ENCODE data around the gene IGFBP3. TPM values are rescaled to one million over a fixed set of nuclear protein-coding genes. Genes with fewer than 3 reads are reported as not detected.

Gene IGFBP3
- polyA plus RNA-seq, 1 donor from 2014 or later = 1.6 TPM

- TF ChIP-seq, protein P1, sequence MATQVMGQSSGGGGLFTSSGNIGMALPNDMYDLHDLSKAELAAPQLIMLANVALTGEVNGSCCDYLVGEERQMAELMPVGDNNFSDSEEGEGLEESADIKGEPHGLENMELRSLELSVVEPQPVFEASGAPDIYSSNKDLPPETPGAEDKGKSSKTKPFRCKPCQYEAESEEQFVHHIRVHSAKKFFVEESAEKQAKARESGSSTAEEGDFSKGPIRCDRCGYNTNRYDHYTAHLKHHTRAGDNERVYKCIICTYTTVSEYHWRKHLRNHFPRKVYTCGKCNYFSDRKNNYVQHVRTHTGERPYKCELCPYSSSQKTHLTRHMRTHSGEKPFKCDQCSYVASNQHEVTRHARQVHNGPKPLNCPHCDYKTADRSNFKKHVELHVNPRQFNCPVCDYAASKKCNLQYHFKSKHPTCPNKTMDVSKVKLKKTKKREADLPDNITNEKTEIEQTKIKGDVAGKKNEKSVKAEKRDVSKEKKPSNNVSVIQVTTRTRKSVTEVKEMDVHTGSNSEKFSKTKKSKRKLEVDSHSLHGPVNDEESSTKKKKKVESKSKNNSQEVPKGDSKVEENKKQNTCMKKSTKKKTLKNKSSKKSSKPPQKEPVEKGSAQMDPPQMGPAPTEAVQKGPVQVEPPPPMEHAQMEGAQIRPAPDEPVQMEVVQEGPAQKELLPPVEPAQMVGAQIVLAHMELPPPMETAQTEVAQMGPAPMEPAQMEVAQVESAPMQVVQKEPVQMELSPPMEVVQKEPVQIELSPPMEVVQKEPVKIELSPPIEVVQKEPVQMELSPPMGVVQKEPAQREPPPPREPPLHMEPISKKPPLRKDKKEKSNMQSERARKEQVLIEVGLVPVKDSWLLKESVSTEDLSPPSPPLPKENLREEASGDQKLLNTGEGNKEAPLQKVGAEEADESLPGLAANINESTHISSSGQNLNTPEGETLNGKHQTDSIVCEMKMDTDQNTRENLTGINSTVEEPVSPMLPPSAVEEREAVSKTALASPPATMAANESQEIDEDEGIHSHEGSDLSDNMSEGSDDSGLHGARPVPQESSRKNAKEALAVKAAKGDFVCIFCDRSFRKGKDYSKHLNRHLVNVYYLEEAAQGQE (IDR thresholded peaks at IDR 0.05; ENCODE audit: borderline replicate concordance) = no peak
- no peak for TF ChIP-seq EP300 (conservative IDR thresholded peaks at IDR 0.05; ENCODE audit: poor library complexity, severe bottlenecking)
- TF ChIP-seq CTCF (IDR thresholded peaks at IDR 0.05; ENCODE audit: poor library complexity, severe bottlenecking) = no peak
- no peak for TF ChIP-seq MXI1 (conservative IDR thresholded peaks at IDR 0.05; ENCODE audit: poor library complexity, severe bottlenecking)
- no peak for TF ChIP-seq EZH2 (IDR thresholded peaks at IDR 0.05; ENCODE audit: borderline replicate concordance, insufficient read depth, low read length, poor library complexity, severe bottlenecking)
- Histone ChIP-seq H3K27ac (ENCODE audit: low read length) (no peak overlapping the region), H3K79me2 (replicated peaks; ENCODE audit: insufficient read depth, low read length) (no peaks in the 10 kb centered on the region), H3K36me3 (ENCODE audit: insufficient read depth, low read length) (no peaks in the 10 kb centered on the region), H4K20me1 (ENCODE audit: insufficient read depth) (no peaks in the 10 kb centered on the region), H3F3A (ENCODE audit: insufficient read depth, low read length, poor library complexity, severe bottlenecking) (no peaks in the 10 kb centered on the region), H3K9me2 (ENCODE audit: insufficient read depth, low read length) (no peaks in the 10 kb centered on the region), H2AFZ (ENCODE audit: low read depth, low read length) (no peak overlapping the region), H3K27me3 (ENCODE audit: insufficient read depth, low read depth, low read length) (peaks cover 32% of the 10 kb centered on the region), H3K9ac (ENCODE audit: low read length) (peak overlapping the region; percentile 50), H3K4me3 (ENCODE audit: low read length) (peak overlapping the region; percentile 76), H3K9me3 (ENCODE audit: low read length) (no peaks in the 10 kb centered on the region), H3K4me2 (ENCODE audit: low read length) (no peak overlapping the region)
These were observed 32.1 kb downstream of the IGFBP3 start for GRCh38 chr7:45888993-45889366.

DNA sequence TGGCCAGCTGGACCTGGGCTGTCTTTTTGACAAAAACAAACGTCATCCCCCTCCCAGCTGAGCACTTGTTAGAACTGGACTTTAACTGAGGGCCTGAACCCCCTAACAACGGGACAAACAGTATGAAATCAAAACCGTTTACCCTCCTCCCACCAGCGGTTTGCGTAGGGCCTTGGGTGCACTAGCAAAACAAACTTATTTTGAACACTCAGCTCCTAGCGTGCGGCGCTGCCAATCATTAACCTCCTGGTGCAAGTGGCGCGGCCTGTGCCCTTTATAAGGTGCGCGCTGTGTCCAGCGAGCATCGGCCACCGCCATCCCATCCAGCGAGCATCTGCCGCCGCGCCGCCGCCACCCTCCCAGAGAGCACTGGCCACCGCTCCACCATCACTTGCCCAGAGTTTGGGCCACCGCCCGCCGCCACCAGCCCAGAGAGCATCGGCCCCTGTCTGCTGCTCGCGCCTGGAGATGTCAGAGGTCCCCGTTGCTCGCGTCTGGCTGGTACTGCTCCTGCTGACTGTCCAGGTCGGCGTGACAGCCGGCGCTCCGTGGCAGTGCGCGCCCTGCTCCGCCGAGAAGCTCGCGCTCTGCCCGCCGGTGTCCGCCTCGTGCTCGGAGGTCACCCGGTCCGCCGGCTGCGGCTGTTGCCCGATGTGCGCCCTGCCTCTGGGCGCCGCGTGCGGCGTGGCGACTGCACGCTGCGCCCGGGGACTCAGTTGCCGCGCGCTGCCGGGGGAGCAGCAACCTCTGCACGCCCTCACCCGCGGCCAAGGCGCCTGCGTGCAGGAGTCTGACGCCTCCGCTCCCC lies 32.7 kb downstream of the IGFBP3 start, which contains the start of gene IGFBP1:
Gene IGFBP1, plus strand, starts transcription at position 304 of the 808 bp plus-strand sequence. Its CDS starts 165 bp downstream, at position 469.
- no peak for TF ChIP-seq CTCF (IDR thresholded peaks at IDR 0.05; ENCODE audit: poor library complexity, severe bottlenecking)
- peak; percentile 55 for TF ChIP-seq MXI1 (conservative IDR thresholded peaks at IDR 0.05; ENCODE audit: poor library complexity, severe bottlenecking)
- no peak for TF ChIP-seq EP300 (conservative IDR thresholded peaks at IDR 0.05; ENCODE audit: poor library complexity, severe bottlenecking)
- H3K4me3 ChIP-seq (ENCODE audit: low read length) = peak within 1 kb of the TSS; percentile 76
- no peaks in the 10 kb centered on the region for H3K9me2 ChIP-seq (ENCODE audit: insufficient read depth, low read length)
- no peaks in the 10 kb centered on the region for H3K9me3 ChIP-seq (ENCODE audit: low read length)
- no peaks in the 10 kb centered on the region for H3K79me2 ChIP-seq (replicated peaks; ENCODE audit: insufficient read depth, low read length)
- H2AFZ ChIP-seq (ENCODE audit: low read depth, low read length) = no peak within 1 kb of the TSS
- H3K36me3 ChIP-seq (ENCODE audit: insufficient read depth, low read length) = no peaks in the 10 kb centered on the region
- H3F3A ChIP-seq (ENCODE audit: insufficient read depth, low read length, poor library complexity, severe bottlenecking) = no peaks in the 10 kb centered on the region
- peaks cover 32% of the 10 kb centered on the region for H3K27me3 ChIP-seq (ENCODE audit: insufficient read depth, low read depth, low read length)
- peak within 1 kb of the TSS; percentile 62 for H3K4me2 ChIP-seq (ENCODE audit: low read length)
- peak within 1 kb of the TSS; percentile 50 for H3K9ac ChIP-seq (ENCODE audit: low read length)
- H3K27ac ChIP-seq (ENCODE audit: low read length) = no peak within 1 kb of the TSS
- no peaks in the 10 kb centered on the region for H4K20me1 ChIP-seq (ENCODE audit: insufficient read depth)
